A549 (cell line): ENCODE results near the gene ACVR1. TPM values are rescaled to one million over a fixed set of nuclear protein-coding genes. Genes with fewer than 3 reads are reported as not detected.

Experiments used
- ATAC-seq, 2 experiments: fragments of 200-7000 bp in 1 of 2; fragments of >200 bp in 1 of 2; cut with Nextera tagmentation in 1 of 2; cut with Tn5 transposase in 1 of 2; 3 replicates each; pipeline versions ENCODE4 v1.8.0 to v1.9.1; 2018 to 2020; ENCODE audit warnings: mild to moderate bottlenecking in 1 of 2, moderate library complexity in 1 of 2
- CTCF ChIA-PET: fragments of 300-600 bp; sonication (Branson Sonifier 250); formaldehyde crosslinking; extraction: SDS; loops from one replicate; lab custom pipeline; 2021; ENCODE audit warnings: antibody characterized with exemption, inconsistent platforms; lab: Yijun Ruan, JAX
- POLR2A ChIA-PET: fragments of 350-600 bp; formaldehyde crosslinking; extraction: SDS; loops from one replicate; lab custom pipeline; 2021; ENCODE audit warnings: antibody characterized with exemption, inconsistent platforms; lab: Yijun Ruan, JAX
- DNase-seq, 2 experiments: peaks; one replicate each; pipeline versions ENCODE4 v3.0.0 to v3.0.0-alpha.2; 2011 to 2016; ENCODE audit warnings: low read depth in 1 of 2, low spot score in 1 of 2
- FAIRE-seq: peaks from 2 replicates; lab custom pipeline; 2011; peaks lifted over from hg19 to GRCh38; lab: Jason Lieb, UNC
- H3K27ac ChIP-seq, 2 experiments: fragments of >200 bp; sonication (Bioruptor Twin); formaldehyde crosslinking; 3 replicates each; pipeline ENCODE4 v1.5.1; 2016 to 2017
- H3K4me1 ChIP-seq: fragments of >200 bp; sonication (Bioruptor Twin); formaldehyde crosslinking; 3 replicates; pipeline ENCODE4 v1.6.1; 2016
- H3K4me2 ChIP-seq: fragments of >200 bp; sonication (Bioruptor Twin); formaldehyde crosslinking; 3 replicates; pipeline ENCODE4 v1.6.1; 2016
- H3K4me3 ChIP-seq: fragments of >200 bp; sonication (Bioruptor Twin); formaldehyde crosslinking; 3 replicates; pipeline ENCODE4 v1.5.1; 2016
- H3K9me3 ChIP-seq: fragments of >200 bp; sonication (Bioruptor Twin); formaldehyde crosslinking; 3 replicates; pipeline ENCODE4 v1.6.1; 2016
- CHD4 ChIP-seq: fragments of 200-600 bp; sonication (generic); IDR thresholded peaks from 2 replicates; pipeline ENCODE4 v1.6.1; 2016; ENCODE audit warnings: antibody characterized with exemption, mild to moderate bottlenecking, borderline replicate concordance
- FOSB ChIP-seq: fragments of 250-450 bp; sonication (Bioruptor Pico); IDR thresholded peaks from 2 replicates; pipeline ENCODE4 v1.5.0; 2020; ENCODE audit warnings: mild to moderate bottlenecking, moderate library complexity
- FOSL2 ChIP-seq, 2 experiments: fragments of 450-650 bp in 1 of 2; fragments of >200 bp in 1 of 2; sonication (Bioruptor Twin) in 1 of 2; formaldehyde crosslinking; IDR thresholded peaks; 2 replicates each; pipeline versions ENCODE4 v1.5.0 to v1.6.1; 2016 to 2020; ENCODE audit warnings: mild to moderate bottlenecking in 1 of 2, moderate library complexity in 1 of 2
- GATA3 ChIP-seq: IDR thresholded peaks from 2 replicates; pipeline ENCODE4 v1.6.1; 2012; ENCODE audit warnings: borderline replicate concordance
- JUNB ChIP-seq: fragments of >200 bp; sonication (Bioruptor Twin); formaldehyde crosslinking; IDR thresholded peaks from 2 replicates; pipeline ENCODE4 v1.6.1; 2016
- KDM5A ChIP-seq: fragments of 200-600 bp; sonication (generic); IDR thresholded peaks from 2 replicates; pipeline ENCODE4 v1.6.1; 2016; ENCODE audit warnings: antibody characterized with exemption, mild to moderate bottlenecking
- MAFK ChIP-seq: fragments of 450-650 bp; IDR thresholded peaks from 2 replicates; pipeline ENCODE4 v1.6.1; 2014; ENCODE audit not compliant: partially characterized antibody
- MAZ ChIP-seq: fragments of 150-350 bp; IDR thresholded peaks from 2 replicates; pipeline ENCODE4 v1.6.1; 2014; ENCODE audit warnings: antibody characterized with exemption, low read depth, low read length, borderline replicate concordance
- MYC ChIP-seq: IDR thresholded peaks from 2 replicates; pipeline ENCODE4 v1.6.1; 2012; ENCODE audit warnings: mild to moderate bottlenecking, inconsistent platforms, low read length, improper control_type of control experiment, borderline replicate concordance
- NFE2L2 ChIP-seq: fragments of 150-350 bp; conservative IDR thresholded peaks from 2 replicates; pipeline ENCODE4 v1.6.1; 2014; ENCODE audit warnings: low read length
- RFX5 ChIP-seq: fragments of 450-650 bp; IDR thresholded peaks from 2 replicates; pipeline ENCODE4 v1.7.1; 2014; ENCODE audit warnings: antibody characterized with exemption, mild to moderate bottlenecking, moderate library complexity
- TFCP2L1 ChIP-seq: fragments of 250-450 bp; sonication (Bioruptor Pico); IDR thresholded peaks from 2 replicates; pipeline ENCODE4 v1.5.0; 2021; ENCODE audit warnings: mild to moderate bottlenecking
- ZC3H11A ChIP-seq: fragments of 450-650 bp; IDR thresholded peaks from 2 replicates; pipeline ENCODE4 v1.6.1; 2014; ENCODE audit warnings: antibody characterized with exemption, mild to moderate bottlenecking
- WGBS: methylation state at CpG from one replicate; pipeline ENCODE4 v1.1.6; 2017; ENCODE audit errors: missing lambda C conversion rate; 5-methylcytosine and 5-hydroxymethylcytosine counted together
- polyA plus RNA-seq, 4 experiments: library from polyadenylated mRNA; depleted of rRNA in 3 of 4; stranded (reverse); fragments of >200 nt; fragmentation: RNase III in 1 of 4; extraction: RNeasy Plus Mini Kit Qiagen cat#74134 plus additional on column Dnase treatment in 1 of 4; gene quantifications; 2 replicates in 3 of 4; 3 replicates in 1 of 4; pipeline ENCODE4 v1.2.3, GENCODE V29; 2011 to 2017
- TF ChIP-seq, protein P1 (sequence below): fragments of 250-450 bp; sonication (Bioruptor Pico); IDR thresholded peaks from 2 replicates; pipeline ENCODE4 v1.5.0; 2021; ENCODE audit warnings: mild to moderate bottlenecking, moderate library complexity, borderline replicate concordance
- TF ChIP-seq, protein P2 (sequence below): fragments of >200 bp; sonication (Bioruptor Twin); formaldehyde crosslinking; IDR thresholded peaks from 2 replicates; pipeline ENCODE4 v1.6.1; 2016
- TF ChIP-seq, protein P3 (sequence below): fragments of 200-600 bp; sonication (generic); IDR thresholded peaks from 2 replicates; pipeline ENCODE4 v1.6.1; 2016; ENCODE audit warnings: antibody characterized with exemption, mild to moderate bottlenecking, moderate library complexity
- TF ChIP-seq, protein P4 (sequence below): fragments of >200 bp; sonication (Bioruptor Twin); formaldehyde crosslinking; IDR thresholded peaks from 3 replicates; pipeline ENCODE4 v1.5.1; 2016
- TF ChIP-seq, protein P5 (sequence below): fragments of 450-650 bp; IDR thresholded peaks from 2 replicates; pipeline ENCODE4 v1.6.1; 2014; ENCODE audit warnings: antibody characterized with exemption
- TF ChIP-seq, protein P6 (sequence below): fragments of 250-450 bp; sonication (Bioruptor Pico); IDR thresholded peaks from 2 replicates; pipeline ENCODE4 v1.5.0; 2020; ENCODE audit warnings: low read depth, mild to moderate bottlenecking, moderate library complexity

The ACVR1 gene
- polyA plus RNA-seq, 2 of the 4 experiments (the other 2 are of a cell fraction): 14.6 to 21.6 TPM

DNA sequence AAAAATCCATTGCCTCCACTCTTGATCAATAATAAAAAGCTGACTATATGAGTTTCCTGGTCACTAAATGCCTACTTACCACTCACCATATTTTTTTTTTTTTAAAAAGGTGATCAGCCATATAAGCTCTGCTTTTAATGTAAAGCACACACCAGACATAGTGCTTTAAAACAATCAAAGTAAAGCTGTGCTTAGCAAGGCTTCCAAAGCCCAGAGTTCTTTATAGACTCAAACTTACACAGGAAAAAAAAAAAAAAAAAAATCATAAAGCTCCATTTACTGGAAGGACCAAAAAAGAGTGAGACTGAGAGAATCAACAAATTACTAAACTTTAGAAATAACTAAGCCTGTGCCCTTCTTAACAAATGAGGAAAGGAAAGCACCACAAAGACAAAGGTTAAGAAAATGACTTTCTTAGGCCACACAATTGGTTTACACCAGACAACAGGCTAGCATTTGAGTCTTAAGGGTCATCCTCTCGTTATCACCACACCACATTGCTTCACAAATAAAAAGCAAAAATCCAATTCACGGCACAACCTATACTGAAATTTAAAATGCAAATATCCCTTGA is 11.2 kb downstream of the ACVR1 start (continued):
- TF ChIP-seq, protein P1, sequence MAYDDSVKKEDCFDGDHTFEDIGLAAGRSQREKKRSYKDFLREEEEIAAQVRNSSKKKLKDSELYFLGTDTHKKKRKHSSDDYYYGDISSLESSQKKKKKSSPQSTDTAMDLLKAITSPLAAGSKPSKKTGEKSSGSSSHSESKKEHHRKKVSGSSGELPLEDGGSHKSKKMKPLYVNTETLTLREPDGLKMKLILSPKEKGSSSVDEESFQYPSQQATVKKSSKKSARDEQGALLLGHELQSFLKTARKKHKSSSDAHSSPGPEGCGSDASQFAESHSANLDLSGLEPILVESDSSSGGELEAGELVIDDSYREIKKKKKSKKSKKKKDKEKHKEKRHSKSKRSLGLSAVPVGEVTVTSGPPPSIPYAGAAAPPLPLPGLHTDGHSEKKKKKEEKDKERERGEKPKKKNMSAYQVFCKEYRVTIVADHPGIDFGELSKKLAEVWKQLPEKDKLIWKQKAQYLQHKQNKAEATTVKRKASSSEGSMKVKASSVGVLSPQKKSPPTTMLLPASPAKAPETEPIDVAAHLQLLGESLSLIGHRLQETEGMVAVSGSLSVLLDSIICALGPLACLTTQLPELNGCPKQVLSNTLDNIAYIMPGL (CRISPR knock-in tag): no peak
- no peak for TF ChIP-seq JUNB
- TF ChIP-seq FOSL2 (IDR thresholded peaks at IDR 0.05): no peak
- TF ChIP-seq FOSL2 (CRISPR knock-in tag; IDR thresholded peaks at IDR 0.05): no peak
- TF ChIP-seq, protein P2, sequence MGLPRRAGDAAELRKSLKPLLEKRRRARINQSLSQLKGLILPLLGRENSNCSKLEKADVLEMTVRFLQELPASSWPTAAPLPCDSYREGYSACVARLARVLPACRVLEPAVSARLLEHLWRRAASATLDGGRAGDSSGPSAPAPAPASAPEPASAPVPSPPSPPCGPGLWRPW: no peak
- no peak for TF ChIP-seq TFCP2L1

DNA sequence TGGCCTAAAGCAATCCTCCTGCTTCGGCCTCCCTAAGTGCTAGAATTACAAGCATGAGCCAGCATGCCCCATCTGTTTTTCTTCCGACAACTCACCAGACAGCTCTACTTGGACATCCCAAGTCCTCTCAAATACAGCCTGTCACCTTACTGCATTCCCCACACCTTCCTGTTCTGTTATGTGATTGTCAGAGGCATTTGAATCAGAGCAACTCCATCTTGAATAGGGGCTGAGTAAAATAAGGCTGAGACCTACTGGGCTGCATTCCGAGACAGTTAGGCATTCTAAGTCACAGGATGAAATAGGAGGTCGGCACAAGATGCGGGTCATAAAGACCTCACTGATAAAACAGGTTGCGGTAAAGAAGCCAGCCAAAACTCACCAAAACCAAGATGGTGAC is 17.3 kb downstream of the ACVR1 start:
- ATAC-seq: no peak
- peaks cover 35% of the 10 kb centered on the region for H3K4me1 ChIP-seq
- no peaks in the 10 kb centered on the region for H3K9me3 ChIP-seq
- WGBS: 80% methylated on average over 6 of the region's 6 CpGs
- H3K4me2 ChIP-seq: no peak overlapping the region
- POLR2A ChIA-PET: no interaction called here
- TF ChIP-seq FOSB (CRISPR knock-in tag) (no peak), ZC3H11A (no peak), MAFK (no peak), CHD4 (no peak), RFX5 (no peak), MYC (no peak), NFE2L2 (no peak), KDM5A (no peak), MAZ (no peak), GATA3 (no peak)
- TF ChIP-seq, protein P3, sequence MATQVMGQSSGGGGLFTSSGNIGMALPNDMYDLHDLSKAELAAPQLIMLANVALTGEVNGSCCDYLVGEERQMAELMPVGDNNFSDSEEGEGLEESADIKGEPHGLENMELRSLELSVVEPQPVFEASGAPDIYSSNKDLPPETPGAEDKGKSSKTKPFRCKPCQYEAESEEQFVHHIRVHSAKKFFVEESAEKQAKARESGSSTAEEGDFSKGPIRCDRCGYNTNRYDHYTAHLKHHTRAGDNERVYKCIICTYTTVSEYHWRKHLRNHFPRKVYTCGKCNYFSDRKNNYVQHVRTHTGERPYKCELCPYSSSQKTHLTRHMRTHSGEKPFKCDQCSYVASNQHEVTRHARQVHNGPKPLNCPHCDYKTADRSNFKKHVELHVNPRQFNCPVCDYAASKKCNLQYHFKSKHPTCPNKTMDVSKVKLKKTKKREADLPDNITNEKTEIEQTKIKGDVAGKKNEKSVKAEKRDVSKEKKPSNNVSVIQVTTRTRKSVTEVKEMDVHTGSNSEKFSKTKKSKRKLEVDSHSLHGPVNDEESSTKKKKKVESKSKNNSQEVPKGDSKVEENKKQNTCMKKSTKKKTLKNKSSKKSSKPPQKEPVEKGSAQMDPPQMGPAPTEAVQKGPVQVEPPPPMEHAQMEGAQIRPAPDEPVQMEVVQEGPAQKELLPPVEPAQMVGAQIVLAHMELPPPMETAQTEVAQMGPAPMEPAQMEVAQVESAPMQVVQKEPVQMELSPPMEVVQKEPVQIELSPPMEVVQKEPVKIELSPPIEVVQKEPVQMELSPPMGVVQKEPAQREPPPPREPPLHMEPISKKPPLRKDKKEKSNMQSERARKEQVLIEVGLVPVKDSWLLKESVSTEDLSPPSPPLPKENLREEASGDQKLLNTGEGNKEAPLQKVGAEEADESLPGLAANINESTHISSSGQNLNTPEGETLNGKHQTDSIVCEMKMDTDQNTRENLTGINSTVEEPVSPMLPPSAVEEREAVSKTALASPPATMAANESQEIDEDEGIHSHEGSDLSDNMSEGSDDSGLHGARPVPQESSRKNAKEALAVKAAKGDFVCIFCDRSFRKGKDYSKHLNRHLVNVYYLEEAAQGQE: no peak
- TF ChIP-seq, protein P4, sequence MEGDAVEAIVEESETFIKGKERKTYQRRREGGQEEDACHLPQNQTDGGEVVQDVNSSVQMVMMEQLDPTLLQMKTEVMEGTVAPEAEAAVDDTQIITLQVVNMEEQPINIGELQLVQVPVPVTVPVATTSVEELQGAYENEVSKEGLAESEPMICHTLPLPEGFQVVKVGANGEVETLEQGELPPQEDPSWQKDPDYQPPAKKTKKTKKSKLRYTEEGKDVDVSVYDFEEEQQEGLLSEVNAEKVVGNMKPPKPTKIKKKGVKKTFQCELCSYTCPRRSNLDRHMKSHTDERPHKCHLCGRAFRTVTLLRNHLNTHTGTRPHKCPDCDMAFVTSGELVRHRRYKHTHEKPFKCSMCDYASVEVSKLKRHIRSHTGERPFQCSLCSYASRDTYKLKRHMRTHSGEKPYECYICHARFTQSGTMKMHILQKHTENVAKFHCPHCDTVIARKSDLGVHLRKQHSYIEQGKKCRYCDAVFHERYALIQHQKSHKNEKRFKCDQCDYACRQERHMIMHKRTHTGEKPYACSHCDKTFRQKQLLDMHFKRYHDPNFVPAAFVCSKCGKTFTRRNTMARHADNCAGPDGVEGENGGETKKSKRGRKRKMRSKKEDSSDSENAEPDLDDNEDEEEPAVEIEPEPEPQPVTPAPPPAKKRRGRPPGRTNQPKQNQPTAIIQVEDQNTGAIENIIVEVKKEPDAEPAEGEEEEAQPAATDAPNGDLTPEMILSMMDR: no peak
- TF ChIP-seq, protein P5, sequence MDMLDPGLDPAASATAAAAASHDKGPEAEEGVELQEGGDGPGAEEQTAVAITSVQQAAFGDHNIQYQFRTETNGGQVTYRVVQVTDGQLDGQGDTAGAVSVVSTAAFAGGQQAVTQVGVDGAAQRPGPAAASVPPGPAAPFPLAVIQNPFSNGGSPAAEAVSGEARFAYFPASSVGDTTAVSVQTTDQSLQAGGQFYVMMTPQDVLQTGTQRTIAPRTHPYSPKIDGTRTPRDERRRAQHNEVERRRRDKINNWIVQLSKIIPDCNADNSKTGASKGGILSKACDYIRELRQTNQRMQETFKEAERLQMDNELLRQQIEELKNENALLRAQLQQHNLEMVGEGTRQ: no peak
- TF ChIP-seq, protein P2: no peak
- TF ChIP-seq, protein P6, sequence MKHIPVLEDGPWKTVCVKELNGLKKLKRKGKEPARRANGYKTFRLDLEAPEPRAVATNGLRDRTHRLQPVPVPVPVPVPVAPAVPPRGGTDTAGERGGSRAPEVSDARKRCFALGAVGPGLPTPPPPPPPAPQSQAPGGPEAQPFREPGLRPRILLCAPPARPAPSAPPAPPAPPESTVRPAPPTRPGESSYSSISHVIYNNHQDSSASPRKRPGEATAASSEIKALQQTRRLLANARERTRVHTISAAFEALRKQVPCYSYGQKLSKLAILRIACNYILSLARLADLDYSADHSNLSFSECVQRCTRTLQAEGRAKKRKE (CRISPR knock-in tag): no peak
- CTCF ChIA-PET: interaction anchor here (1.0 kb wide), 1 partner anchor 10 kb away, joined by 3 read pairs; no protein-coding TSS in a partner anchor
- no peak for FAIRE-seq
- DNase-seq: no peak
- H3K27ac ChIP-seq: no peak overlapping the region
- no peak overlapping the region for H3K4me3 ChIP-seq
